ENCODE data around the gene MRPL16. TPM values are rescaled to one million over a fixed set of nuclear protein-coding genes. Genes with fewer than 3 reads are reported as not detected.

Gene MRPL16
- total and polyA plus RNA-seq, 2 of the 13 experiments (the other 11 are each of a cell fraction or from before 2014, with no cell fraction given) = 45.3 to 62.6 TPM

GRCh38 chr11:59776210-59777066 lies 34.1 kb downstream of the MRPL16 start (continued):
- TF ChIP-seq ZBTB7B (CRISPR knock-in tag; IDR thresholded peaks at IDR 0.05) (no peak), HMG20A (CRISPR knock-in tag; IDR thresholded peaks at IDR 0.05; ENCODE audit: borderline replicate concordance) (peak; percentile 90; the same call in 1 of the 2 replicates), JUND (CRISPR knock-in tag; IDR thresholded peaks at IDR 0.05) (peak; percentile 94), JUN (CRISPR knock-in tag; IDR thresholded peaks at IDR 0.05) (peak; percentile 96), SSRP1 (CRISPR knock-in tag; IDR thresholded peaks at IDR 0.05) (peak; percentile 66; the same call in 1 of the 2 replicates), HOXD1 (CRISPR knock-in tag; IDR thresholded peaks at IDR 0.05) (no peak), TEAD3 (CRISPR knock-in tag; optimal IDR thresholded peaks at IDR 0.05; ENCODE audit: borderline replicate concordance) (peak; percentile 93), FOSL1 (CRISPR knock-in tag; IDR thresholded peaks at IDR 0.05; ENCODE audit: borderline replicate concordance) (peak; percentile 96), ELF3 (CRISPR knock-in tag; IDR thresholded peaks at IDR 0.05) (peak; percentile 51; the same call in 1 of the 2 replicates), TBX2 (CRISPR knock-in tag; IDR thresholded peaks at IDR 0.05; ENCODE audit: borderline replicate concordance) (no peak), SOX6 (IDR thresholded peaks at IDR 0.05) (no peak), SOX6 (CRISPR knock-in tag; IDR thresholded peaks at IDR 0.05) (peak; percentile 55; the same call in 1 of the 2 replicates), FOXA1 (IDR thresholded peaks at IDR 0.05) (no peak), FOXA1 (CRISPR knock-in tag; IDR thresholded peaks at IDR 0.05) (peak; percentile 72), RARA (CRISPR knock-in tag; IDR thresholded peaks at IDR 0.05) (peak; percentile 74), ZNF850 (CRISPR knock-in tag; conservative IDR thresholded peaks at IDR 0.05) (no peak), SKIL (CRISPR knock-in tag; IDR thresholded peaks at IDR 0.05; ENCODE audit: borderline replicate concordance) (no peak), FOXO1 (CRISPR knock-in tag; IDR thresholded peaks at IDR 0.05) (peak; percentile 19; the same call in 1 of the 2 replicates), RCOR2 (CRISPR knock-in tag; IDR thresholded peaks at IDR 0.05) (0 out of 2 replicates have a peak, but pooled peaks have one; percentile 22), HBP1 (CRISPR knock-in tag; IDR thresholded peaks at IDR 0.05; ENCODE audit: low read depth) (peak; percentile 44; the same call in 1 of the 2 replicates), FOXA3 (CRISPR knock-in tag; IDR thresholded peaks at IDR 0.05) (peak; percentile 87), ZNF644 (CRISPR knock-in tag; IDR thresholded peaks at IDR 0.05; ENCODE audit: low read depth) (no peak), KLF16 (CRISPR knock-in tag; IDR thresholded peaks at IDR 0.05) (peak in 1 of 2 experiments; percentile 37; a peak in 1 of 4 replicates), ZBTB21 (CRISPR knock-in tag; IDR thresholded peaks at IDR 0.05) (peak; percentile 84), ZNF574 (CRISPR knock-in tag; IDR thresholded peaks at IDR 0.05) (no peak), SOX13 (IDR thresholded peaks at IDR 0.05) (no peak), SOX13 (CRISPR knock-in tag; conservative IDR thresholded peaks at IDR 0.05 in 1 of 2, IDR thresholded peaks at IDR 0.05 in 1 of 2) (peak in 1 of 2 experiments; percentile 64; a peak in 1 of 4 replicates)
